HepG2 (cell line): Measurements from ENCODE around the gene IGSF21. TPM values are rescaled to one million over a fixed set of nuclear protein-coding genes. Genes with fewer than 3 reads are reported as not detected.

Experiments
- AKAP8 ChIP-seq: sonication (generic); formaldehyde crosslinking; IDR thresholded peaks from 2 replicates; pipeline ENCODE4 v1.5.1; 2020; ENCODE audit warnings: mild to moderate bottlenecking, missing genetic modification reagents
- DNMT3B ChIP-seq: conservative IDR thresholded peaks from 2 replicates; pipeline ENCODE4 v1.6.1; 2016; ENCODE audit warnings: missing biosample characterization, control low read depth
- IKZF1 ChIP-seq: fragments of 450-650 bp; IDR thresholded peaks from 2 replicates; pipeline ENCODE4 v1.7.1; 2016
- JUN ChIP-seq: sonication (generic); formaldehyde crosslinking; IDR thresholded peaks from 2 replicates; pipeline ENCODE4 v1.4.0; 2020; ENCODE audit warnings: mild to moderate bottlenecking, missing genetic modification reagents
- PCBP2 ChIP-seq: fragments of 200-400 bp; formaldehyde crosslinking; optimal IDR thresholded peaks from 2 replicates; pipeline ENCODE3; 2018; ENCODE audit warnings: low read length, low read depth; ENCODE audit not compliant: poor library complexity, severe bottlenecking
- PHB2 ChIP-seq: fragments of 450-650 bp; IDR thresholded peaks from 2 replicates; pipeline ENCODE4 v1.6.1; 2018; ENCODE audit not compliant: partially characterized antibody
- SOX13 ChIP-seq, 3 experiments: fragments of 450-650 bp in 1 of 3; sonication (generic) in 1 of 3; formaldehyde crosslinking in 1 of 3; IDR thresholded peaks in 2 of 3; conservative IDR thresholded peaks in 1 of 3; 2 replicates each; pipeline versions ENCODE4 v1.5.0 to v1.6.1; 2016 to 2020; ENCODE audit warnings: antibody characterized with exemption in 1 of 3, mild to moderate bottlenecking in 1 of 3, missing compliant biosample characterization in 1 of 3, missing genetic modification reagents in 1 of 3, moderate library complexity in 1 of 3
- ZC3H4 ChIP-seq: sonication (generic); formaldehyde crosslinking; IDR thresholded peaks from 2 replicates; pipeline ENCODE4 v1.4.0; 2020; ENCODE audit warnings: missing genetic modification reagents, borderline replicate concordance
- ZNF354B ChIP-seq: sonication (generic); formaldehyde crosslinking; IDR thresholded peaks from 2 replicates; pipeline ENCODE4 v1.8.0; 2022; ENCODE audit warnings: mild to moderate bottlenecking, missing genetic modification reagents
- ZNF446 ChIP-seq: sonication (generic); formaldehyde crosslinking; IDR thresholded peaks from 2 replicates; pipeline ENCODE4 v1.5.0; 2020; ENCODE audit warnings: mild to moderate bottlenecking, missing genetic modification reagents
- ZNF460 ChIP-seq: sonication (generic); formaldehyde crosslinking; IDR thresholded peaks from 2 replicates; pipeline ENCODE4 v1.5.1; 2020; ENCODE audit warnings: missing genetic modification reagents, mild to moderate bottlenecking, borderline replicate concordance
- ZNF547 ChIP-seq: sonication (generic); formaldehyde crosslinking; IDR thresholded peaks from 2 replicates; pipeline ENCODE4 v1.5.1; 2020; ENCODE audit warnings: mild to moderate bottlenecking, missing genetic modification reagents
- ZNF816 ChIP-seq: sonication (generic); formaldehyde crosslinking; IDR thresholded peaks from 2 replicates; pipeline ENCODE4 v1.8.0; 2022; ENCODE audit warnings: missing genetic modification reagents, mild to moderate bottlenecking, borderline replicate concordance
- polyA plus RNA-seq, 8 experiments: library from polyadenylated mRNA; depleted of rRNA in 3 of 8; stranded (reverse) in 7 of 8; unstranded in 1 of 8; fragments of >200 nt; fragmentation: Illumina TruSeq in 4 of 8; extraction: Trizol in 4 of 8; gene quantifications; 2 replicates each; pipeline versions ENCODE4 v1.2.1 to v1.2.3, GENCODE V29; 2011 to 2016; ENCODE audit warnings: low read depth in 4 of 8, missing spikeins in 1 of 8, mixed read lengths in 1 of 8; ENCODE audit not compliant: insufficient read depth in 1 of 8
- total RNA-seq, 5 experiments: library from RNA; depleted of rRNA; stranded (reverse); fragments of >200 nt; fragmentation: Illumina TruSeq; extraction: Trizol; gene quantifications; 2 replicates each; pipeline ENCODE4 v1.2.3, GENCODE V29; 2016; ENCODE audit warnings: low read depth in 1 of 5
- TF ChIP-seq, protein P1 (sequence below), 2 experiments: fragments of 450-650 bp in 1 of 2; sonication (generic) in 1 of 2; formaldehyde crosslinking in 1 of 2; IDR thresholded peaks; 2 replicates each; pipeline versions ENCODE4 v1.6.1 to v1.8.0; 2016 to 2022; ENCODE audit warnings: antibody characterized with exemption in 1 of 2, mild to moderate bottlenecking in 1 of 2, missing genetic modification reagents in 1 of 2
- TF ChIP-seq, protein P2 (sequence below): sonication (generic); formaldehyde crosslinking; conservative IDR thresholded peaks from 2 replicates; pipeline ENCODE4 v1.4.0; 2020; ENCODE audit warnings: missing genetic modification reagents
- TF ChIP-seq, protein P3 (sequence below): sonication (generic); formaldehyde crosslinking; IDR thresholded peaks from 2 replicates; pipeline ENCODE4 v1.4.0; 2020; ENCODE audit warnings: mild to moderate bottlenecking, missing genetic modification reagents

IGSF21 gene
- total and polyA plus RNA-seq, 2 of the 13 experiments (the other 11 are each of a cell fraction or from before 2014, with no cell fraction given), result not detected

DNA sequence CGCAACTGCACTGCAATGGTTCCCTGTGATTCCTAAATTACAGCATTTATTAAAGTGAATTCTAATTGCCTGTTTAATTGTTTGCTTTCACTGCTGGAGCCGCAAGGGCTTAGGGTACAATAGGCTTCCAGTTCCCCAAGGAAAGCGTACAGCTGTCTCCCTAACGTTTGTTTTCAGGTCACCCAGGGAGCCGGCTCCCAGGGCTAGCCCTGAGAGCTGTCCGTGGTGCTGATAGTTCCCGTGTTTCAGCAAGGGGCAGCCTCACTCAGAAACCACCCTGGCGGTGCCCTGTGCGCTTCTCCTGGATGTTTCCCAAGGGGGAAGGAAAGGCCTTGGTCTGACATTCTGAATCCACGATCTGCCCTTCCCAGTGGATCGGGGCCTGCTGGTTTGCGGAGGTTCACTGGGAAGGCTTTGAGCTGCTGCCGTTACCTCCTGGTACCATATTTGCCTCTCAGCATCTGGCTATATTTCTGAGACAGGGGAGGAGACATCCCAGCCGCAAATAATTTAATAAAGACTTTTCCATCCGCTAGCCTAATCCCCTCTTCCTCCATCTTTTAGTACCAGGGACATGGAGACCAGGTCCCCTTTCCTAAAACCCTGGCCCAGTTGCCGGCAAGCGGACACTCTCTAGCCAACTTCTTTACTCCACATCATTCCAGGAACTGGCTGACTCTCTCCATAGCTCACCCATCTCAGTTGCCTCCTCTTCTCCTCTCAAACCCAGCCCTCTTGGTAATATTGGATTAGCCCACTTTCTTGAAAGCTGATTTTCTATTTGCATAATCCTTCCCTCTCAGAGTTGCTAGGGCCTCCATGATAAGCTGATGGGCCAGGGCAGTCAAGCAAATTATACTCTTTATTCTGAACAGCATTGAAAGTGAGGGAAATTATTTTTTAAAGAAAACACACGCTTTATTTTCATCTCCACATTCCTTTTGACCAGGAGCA lies 149.0 kb downstream of the IGSF21 start (continued):
- TF ChIP-seq, protein P1, sequence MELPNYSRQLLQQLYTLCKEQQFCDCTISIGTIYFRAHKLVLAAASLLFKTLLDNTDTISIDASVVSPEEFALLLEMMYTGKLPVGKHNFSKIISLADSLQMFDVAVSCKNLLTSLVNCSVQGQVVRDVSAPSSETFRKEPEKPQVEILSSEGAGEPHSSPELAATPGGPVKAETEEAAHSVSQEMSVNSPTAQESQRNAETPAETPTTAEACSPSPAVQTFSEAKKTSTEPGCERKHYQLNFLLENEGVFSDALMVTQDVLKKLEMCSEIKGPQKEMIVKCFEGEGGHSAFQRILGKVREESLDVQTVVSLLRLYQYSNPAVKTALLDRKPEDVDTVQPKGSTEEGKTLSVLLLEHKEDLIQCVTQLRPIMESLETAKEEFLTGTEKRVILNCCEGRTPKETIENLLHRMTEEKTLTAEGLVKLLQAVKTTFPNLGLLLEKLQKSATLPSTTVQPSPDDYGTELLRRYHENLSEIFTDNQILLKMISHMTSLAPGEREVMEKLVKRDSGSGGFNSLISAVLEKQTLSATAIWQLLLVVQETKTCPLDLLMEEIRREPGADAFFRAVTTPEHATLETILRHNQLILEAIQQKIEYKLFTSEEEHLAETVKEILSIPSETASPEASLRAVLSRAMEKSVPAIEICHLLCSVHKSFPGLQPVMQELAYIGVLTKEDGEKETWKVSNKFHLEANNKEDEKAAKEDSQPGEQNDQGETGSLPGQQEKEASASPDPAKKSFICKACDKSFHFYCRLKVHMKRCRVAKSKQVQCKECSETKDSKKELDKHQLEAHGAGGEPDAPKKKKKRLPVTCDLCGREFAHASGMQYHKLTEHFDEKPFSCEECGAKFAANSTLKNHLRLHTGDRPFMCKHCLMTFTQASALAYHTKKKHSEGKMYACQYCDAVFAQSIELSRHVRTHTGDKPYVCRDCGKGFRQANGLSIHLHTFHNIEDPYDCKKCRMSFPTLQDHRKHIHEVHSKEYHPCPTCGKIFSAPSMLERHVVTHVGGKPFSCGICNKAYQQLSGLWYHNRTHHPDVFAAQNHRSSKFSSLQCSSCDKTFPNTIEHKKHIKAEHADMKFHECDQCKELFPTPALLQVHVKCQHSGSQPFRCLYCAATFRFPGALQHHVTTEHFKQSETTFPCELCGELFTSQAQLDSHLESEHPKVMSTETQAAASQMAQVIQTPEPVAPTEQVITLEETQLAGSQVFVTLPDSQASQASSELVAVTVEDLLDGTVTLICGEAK (IDR thresholded peaks at IDR 0.05), result no peak
- TF ChIP-seq, protein P1 (CRISPR knock-in tag; IDR thresholded peaks at IDR 0.05), result no peak
- TF ChIP-seq IKZF1 (no peak), SOX13 (IDR thresholded peaks at IDR 0.05) (no peak), SOX13 (CRISPR knock-in tag; conservative IDR thresholded peaks at IDR 0.05 in 1 of 2, IDR thresholded peaks at IDR 0.05 in 1 of 2) (no peak), ZNF354B (CRISPR knock-in tag) (no peak), ZNF446 (CRISPR knock-in tag) (no peak), AKAP8 (CRISPR knock-in tag) (no peak), PHB2 (no peak), ZNF816 (CRISPR knock-in tag) (no peak), ZC3H4 (CRISPR knock-in tag) (no peak), JUN (CRISPR knock-in tag) (no peak), ZNF547 (CRISPR knock-in tag) (no peak), ZNF460 (no peak), DNMT3B (CRISPR knock-in tag) (no peak), PCBP2 (no peak)
- TF ChIP-seq, protein P2, sequence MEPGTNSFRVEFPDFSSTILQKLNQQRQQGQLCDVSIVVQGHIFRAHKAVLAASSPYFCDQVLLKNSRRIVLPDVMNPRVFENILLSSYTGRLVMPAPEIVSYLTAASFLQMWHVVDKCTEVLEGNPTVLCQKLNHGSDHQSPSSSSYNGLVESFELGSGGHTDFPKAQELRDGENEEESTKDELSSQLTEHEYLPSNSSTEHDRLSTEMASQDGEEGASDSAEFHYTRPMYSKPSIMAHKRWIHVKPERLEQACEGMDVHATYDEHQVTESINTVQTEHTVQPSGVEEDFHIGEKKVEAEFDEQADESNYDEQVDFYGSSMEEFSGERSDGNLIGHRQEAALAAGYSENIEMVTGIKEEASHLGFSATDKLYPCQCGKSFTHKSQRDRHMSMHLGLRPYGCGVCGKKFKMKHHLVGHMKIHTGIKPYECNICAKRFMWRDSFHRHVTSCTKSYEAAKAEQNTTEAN (CRISPR knock-in tag), result peak; percentile 39; the same call in 1 of the 2 replicates
- TF ChIP-seq, protein P3, sequence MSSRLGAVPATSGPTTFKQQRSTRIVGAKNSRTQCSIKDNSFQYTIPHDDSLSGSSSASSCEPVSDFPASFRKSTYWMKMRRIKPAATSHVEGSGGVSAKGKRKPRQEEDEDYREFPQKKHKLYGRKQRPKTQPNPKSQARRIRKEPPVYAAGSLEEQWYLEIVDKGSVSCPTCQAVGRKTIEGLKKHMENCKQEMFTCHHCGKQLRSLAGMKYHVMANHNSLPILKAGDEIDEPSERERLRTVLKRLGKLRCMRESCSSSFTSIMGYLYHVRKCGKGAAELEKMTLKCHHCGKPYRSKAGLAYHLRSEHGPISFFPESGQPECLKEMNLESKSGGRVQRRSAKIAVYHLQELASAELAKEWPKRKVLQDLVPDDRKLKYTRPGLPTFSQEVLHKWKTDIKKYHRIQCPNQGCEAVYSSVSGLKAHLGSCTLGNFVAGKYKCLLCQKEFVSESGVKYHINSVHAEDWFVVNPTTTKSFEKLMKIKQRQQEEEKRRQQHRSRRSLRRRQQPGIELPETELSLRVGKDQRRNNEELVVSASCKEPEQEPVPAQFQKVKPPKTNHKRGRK (CRISPR knock-in tag), result no peak
